Measurements from ENCODE around the gene TSPAN32.

TSPAN32 gene

GRCh38 chr11:2313051-2313951 lies 11.5 kb downstream of the TSPAN32 start:
- peak overlapping the region in 1 of 2 donors; percentile 65 for H3K27ac Mint-ChIP-seq
- ATAC-seq (replicated peaks) (no peak), DNase-seq (no peak)
- H3K27me3 Mint-ChIP-seq = no peaks in the 10 kb centered on the region
- H3K36me3 Mint-ChIP-seq (ENCODE audit: insufficient read depth) = peaks cover 3% of the 10 kb centered on the region
- H3K4me3 Mint-ChIP-seq = no peak overlapping the region
- no peaks in the 10 kb centered on the region for H3K9me3 Mint-ChIP-seq
- peaks cover 3 to 15% of the 10 kb centered on the region in 2 donors for H3K4me1 Mint-ChIP-seq (ENCODE audit: low read depth in 2 of 2)

- DNase-seq = no peak
- Mint-ChIP-seq H3K4me1 (ENCODE audit: low read depth in 2 of 2) (peaks cover 3 to 15% of the 10 kb centered on the region in 2 donors), H3K4me3 (no peak overlapping the region), H3K27me3 (no peaks in the 10 kb centered on the region), H3K27ac (peak overlapping the region in 1 of 2 donors; percentile 65), H3K9me3 (no peaks in the 10 kb centered on the region), H3K36me3 (ENCODE audit: insufficient read depth) (peaks cover 3% of the 10 kb centered on the region)
- ATAC-seq (replicated peaks) = no peak
These were observed 12.3 kb downstream of the TSPAN32 start for GRCh38 chr11:2314136-2314524.

- ATAC-seq (replicated peaks) = no peak
- peaks cover 3% of the 10 kb centered on the region for H3K36me3 Mint-ChIP-seq (ENCODE audit: insufficient read depth)
- peaks cover 4 to 15% of the 10 kb centered on the region in 2 donors for H3K4me1 Mint-ChIP-seq (ENCODE audit: low read depth in 2 of 2)
- no peak for DNase-seq
- no peak overlapping the region for H3K4me3 Mint-ChIP-seq
- H3K27me3 Mint-ChIP-seq = no peaks in the 10 kb centered on the region
- no peaks in the 10 kb centered on the region for H3K9me3 Mint-ChIP-seq
- no peak overlapping the region for H3K27ac Mint-ChIP-seq
These were observed 12.9 kb downstream of the TSPAN32 start for GRCh38 chr11:2314525-2315394.

- DNase-seq = no peak
- ATAC-seq (replicated peaks) = no peak
- peaks cover 3% of the 10 kb centered on the region for H3K36me3 Mint-ChIP-seq (ENCODE audit: insufficient read depth)
- no peak overlapping the region for H3K4me3 Mint-ChIP-seq
- no peaks in the 10 kb centered on the region for H3K27me3 Mint-ChIP-seq
- peaks cover 6 to 15% of the 10 kb centered on the region in 2 donors for H3K4me1 Mint-ChIP-seq (ENCODE audit: low read depth in 2 of 2)
- H3K9me3 Mint-ChIP-seq = no peaks in the 10 kb centered on the region
- H3K27ac Mint-ChIP-seq = no peak overlapping the region
These were observed 13.8 kb downstream of the TSPAN32 start for GRCh38 chr11:2315395-2316168.

GRCh38 chr11:2316169-2316962 lies 14.6 kb downstream of the TSPAN32 start:
- Mint-ChIP-seq H3K4me1 (ENCODE audit: low read depth in 2 of 2) (peaks cover 6 to 15% of the 10 kb centered on the region in 2 donors), H3K27ac (no peak overlapping the region), H3K4me3 (no peak overlapping the region), H3K27me3 (no peaks in the 10 kb centered on the region), H3K9me3 (no peaks in the 10 kb centered on the region), H3K36me3 (ENCODE audit: insufficient read depth) (peaks cover 3% of the 10 kb centered on the region)
- ATAC-seq (replicated peaks) (no peak), DNase-seq (no peak)

- Mint-ChIP-seq H3K9me3 (no peaks in the 10 kb centered on the region), H3K4me1 (ENCODE audit: low read depth in 2 of 2) (peaks cover 6 to 10% of the 10 kb centered on the region in 2 donors), H3K36me3 (ENCODE audit: insufficient read depth) (peaks cover 3% of the 10 kb centered on the region), H3K4me3 (no peak overlapping the region), H3K27me3 (no peaks in the 10 kb centered on the region), H3K27ac (peak overlapping the region in 1 of 2 donors; percentile 81)
- DNase-seq = no peak
- ATAC-seq (replicated peaks) = no peak
These were observed 15.1 kb downstream of the TSPAN32 start for GRCh38 chr11:2316963-2317244.

- peaks cover 6 to 10% of the 10 kb centered on the region in 2 donors for H3K4me1 Mint-ChIP-seq (ENCODE audit: low read depth in 2 of 2)
- peak overlapping the region in 1 of 2 donors; percentile 81 for H3K27ac Mint-ChIP-seq
- DNase-seq (no peak), ATAC-seq (replicated peaks) (no peak)
- no peaks in the 10 kb centered on the region for H3K27me3 Mint-ChIP-seq
- H3K9me3 Mint-ChIP-seq = no peaks in the 10 kb centered on the region
- H3K4me3 Mint-ChIP-seq = no peak overlapping the region
- peaks cover 3% of the 10 kb centered on the region for H3K36me3 Mint-ChIP-seq (ENCODE audit: insufficient read depth)
These were observed 15.7 kb downstream of the TSPAN32 start for GRCh38 chr11:2317354-2318050.

GRCh38 chr11:2318123-2318522 lies 16.3 kb downstream of the TSPAN32 start:
- Mint-ChIP-seq H3K27me3 (peaks cover 0 to 5% of the 10 kb centered on the region in 2 donors), H3K9me3 (no peaks in the 10 kb centered on the region), H3K27ac (no peak overlapping the region), H3K4me3 (no peak overlapping the region), H3K4me1 (ENCODE audit: low read depth in 2 of 2) (peaks cover 6 to 10% of the 10 kb centered on the region in 2 donors), H3K36me3 (ENCODE audit: insufficient read depth) (peaks cover 3% of the 10 kb centered on the region)
- ATAC-seq (replicated peaks) (no peak), DNase-seq (no peak)

- peaks cover 6 to 7% of the 10 kb centered on the region in 2 donors for H3K4me1 Mint-ChIP-seq (ENCODE audit: low read depth in 2 of 2)
- H3K4me3 Mint-ChIP-seq = no peak overlapping the region
- H3K27ac Mint-ChIP-seq = no peak overlapping the region
- peaks cover 3% of the 10 kb centered on the region for H3K36me3 Mint-ChIP-seq (ENCODE audit: insufficient read depth)
- no peak for DNase-seq
- H3K27me3 Mint-ChIP-seq = peaks cover 4 to 11% of the 10 kb centered on the region in 2 donors
- no peak for ATAC-seq (replicated peaks)
- no peaks in the 10 kb centered on the region for H3K9me3 Mint-ChIP-seq
These were observed 16.9 kb downstream of the TSPAN32 start for GRCh38 chr11:2318707-2319106.

- Mint-ChIP-seq H3K27ac (no peak overlapping the region), H3K27me3 (peaks cover 4 to 18% of the 10 kb centered on the region in 2 donors), H3K36me3 (ENCODE audit: insufficient read depth) (no peaks in the 10 kb centered on the region), H3K4me3 (no peak overlapping the region), H3K9me3 (no peaks in the 10 kb centered on the region), H3K4me1 (ENCODE audit: low read depth in 2 of 2) (peaks cover 5 to 6% of the 10 kb centered on the region in 2 donors)
- no peak for ATAC-seq (replicated peaks)
- no peak for DNase-seq
These were observed 18.1 kb downstream of the TSPAN32 start for GRCh38 chr11:2319791-2320472.

GRCh38 chr11:2320568-2321310 lies 18.9 kb downstream of the TSPAN32 start:
- H3K27ac Mint-ChIP-seq = no peak overlapping the region
- peaks cover 4 to 26% of the 10 kb centered on the region in 2 donors for H3K27me3 Mint-ChIP-seq
- no peaks in the 10 kb centered on the region for H3K36me3 Mint-ChIP-seq (ENCODE audit: insufficient read depth)
- peaks cover 3 to 5% of the 10 kb centered on the region in 2 donors for H3K4me1 Mint-ChIP-seq (ENCODE audit: low read depth in 2 of 2)
- DNase-seq (no peak), ATAC-seq (replicated peaks) (no peak)
- no peaks in the 10 kb centered on the region for H3K9me3 Mint-ChIP-seq
- H3K4me3 Mint-ChIP-seq = no peak overlapping the region
